K562 (cell line): ENCODE results near the gene GGACT.

Source experiments
- BCOR ChIP-seq: fragments of 450-650 bp; IDR thresholded peaks from 2 replicates; pipeline ENCODE4 v1.6.1; 2016
- BRD4 ChIP-seq: fragments of 200-600 bp; sonication (generic); IDR thresholded peaks from 2 replicates; pipeline ENCODE4 v1.6.1; 2017; ENCODE audit warnings: inconsistent platforms
- POLR2AphosphoS5 ChIP-seq: IDR thresholded peaks from 2 replicates; pipeline ENCODE4 v1.6.1; 2011; ENCODE audit warnings: mild to moderate bottlenecking, low read depth, low read length, moderate library complexity; ENCODE audit not compliant: control insufficient read depth, insufficient read depth
- TCF7 ChIP-seq: sonication (generic); IDR thresholded peaks from 2 replicates; pipeline ENCODE4 v1.6.1; 2016; ENCODE audit warnings: antibody characterized with exemption, borderline replicate concordance

DNA sequence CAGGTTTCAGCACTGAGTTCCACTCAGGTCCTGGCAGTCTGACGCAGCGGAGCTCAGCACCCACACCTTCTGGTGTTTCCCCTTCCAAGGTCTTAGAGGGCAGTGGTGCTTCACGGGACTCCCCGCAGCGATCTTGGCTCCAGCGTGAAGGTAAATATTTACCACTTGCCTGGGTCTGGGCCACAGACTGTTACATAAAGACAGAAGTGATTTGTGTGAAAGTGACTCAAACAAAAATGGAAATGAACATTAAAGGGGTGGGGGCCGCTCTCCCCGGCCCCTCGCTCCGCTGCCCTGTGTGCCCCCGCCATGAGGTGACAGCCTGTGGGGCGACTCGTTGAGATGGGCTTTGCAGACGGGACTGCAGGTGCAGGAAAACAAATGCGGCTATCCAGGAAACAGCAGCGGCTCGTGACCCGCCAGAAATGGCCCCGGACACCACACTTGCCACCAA, 55.0 kb downstream of the GGACT start:
- TF ChIP-seq BRD4 = no peak
- no peak for TF ChIP-seq BCOR
- TF ChIP-seq TCF7 = no peak
- no peak for TF ChIP-seq POLR2AphosphoS5
